ENCODE results near the gene SEMA5A.

The SEMA5A gene

GRCh38 chr5:9118852-9119251 lies 427.0 kb downstream of the SEMA5A start:
- no peaks in the 10 kb centered on the region for H3K27me3 ChIP-seq (ENCODE audit: insufficient read depth, poor library complexity, severe bottlenecking)
- no peak overlapping the region for H3K27ac ChIP-seq (replicated peaks)
- DNase-seq (ENCODE audit: low read depth in 1 of 2, low spot score in 1 of 2): no peak
- TF ChIP-seq POLR2AphosphoS5 (IDR thresholded peaks at IDR 0.05; ENCODE audit: low read depth) (no peak), SPI1 (IDR thresholded peaks at IDR 0.05; ENCODE audit: borderline replicate concordance, low read depth) (no peak), GABPA (IDR thresholded peaks at IDR 0.05; ENCODE audit: low read depth) (no peak)
- TF ChIP-seq, protein P1, sequence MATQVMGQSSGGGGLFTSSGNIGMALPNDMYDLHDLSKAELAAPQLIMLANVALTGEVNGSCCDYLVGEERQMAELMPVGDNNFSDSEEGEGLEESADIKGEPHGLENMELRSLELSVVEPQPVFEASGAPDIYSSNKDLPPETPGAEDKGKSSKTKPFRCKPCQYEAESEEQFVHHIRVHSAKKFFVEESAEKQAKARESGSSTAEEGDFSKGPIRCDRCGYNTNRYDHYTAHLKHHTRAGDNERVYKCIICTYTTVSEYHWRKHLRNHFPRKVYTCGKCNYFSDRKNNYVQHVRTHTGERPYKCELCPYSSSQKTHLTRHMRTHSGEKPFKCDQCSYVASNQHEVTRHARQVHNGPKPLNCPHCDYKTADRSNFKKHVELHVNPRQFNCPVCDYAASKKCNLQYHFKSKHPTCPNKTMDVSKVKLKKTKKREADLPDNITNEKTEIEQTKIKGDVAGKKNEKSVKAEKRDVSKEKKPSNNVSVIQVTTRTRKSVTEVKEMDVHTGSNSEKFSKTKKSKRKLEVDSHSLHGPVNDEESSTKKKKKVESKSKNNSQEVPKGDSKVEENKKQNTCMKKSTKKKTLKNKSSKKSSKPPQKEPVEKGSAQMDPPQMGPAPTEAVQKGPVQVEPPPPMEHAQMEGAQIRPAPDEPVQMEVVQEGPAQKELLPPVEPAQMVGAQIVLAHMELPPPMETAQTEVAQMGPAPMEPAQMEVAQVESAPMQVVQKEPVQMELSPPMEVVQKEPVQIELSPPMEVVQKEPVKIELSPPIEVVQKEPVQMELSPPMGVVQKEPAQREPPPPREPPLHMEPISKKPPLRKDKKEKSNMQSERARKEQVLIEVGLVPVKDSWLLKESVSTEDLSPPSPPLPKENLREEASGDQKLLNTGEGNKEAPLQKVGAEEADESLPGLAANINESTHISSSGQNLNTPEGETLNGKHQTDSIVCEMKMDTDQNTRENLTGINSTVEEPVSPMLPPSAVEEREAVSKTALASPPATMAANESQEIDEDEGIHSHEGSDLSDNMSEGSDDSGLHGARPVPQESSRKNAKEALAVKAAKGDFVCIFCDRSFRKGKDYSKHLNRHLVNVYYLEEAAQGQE (IDR thresholded peaks at IDR 0.05; ENCODE audit: insufficient replicate concordance, low read depth): no peak
- TF ChIP-seq, protein P2, sequence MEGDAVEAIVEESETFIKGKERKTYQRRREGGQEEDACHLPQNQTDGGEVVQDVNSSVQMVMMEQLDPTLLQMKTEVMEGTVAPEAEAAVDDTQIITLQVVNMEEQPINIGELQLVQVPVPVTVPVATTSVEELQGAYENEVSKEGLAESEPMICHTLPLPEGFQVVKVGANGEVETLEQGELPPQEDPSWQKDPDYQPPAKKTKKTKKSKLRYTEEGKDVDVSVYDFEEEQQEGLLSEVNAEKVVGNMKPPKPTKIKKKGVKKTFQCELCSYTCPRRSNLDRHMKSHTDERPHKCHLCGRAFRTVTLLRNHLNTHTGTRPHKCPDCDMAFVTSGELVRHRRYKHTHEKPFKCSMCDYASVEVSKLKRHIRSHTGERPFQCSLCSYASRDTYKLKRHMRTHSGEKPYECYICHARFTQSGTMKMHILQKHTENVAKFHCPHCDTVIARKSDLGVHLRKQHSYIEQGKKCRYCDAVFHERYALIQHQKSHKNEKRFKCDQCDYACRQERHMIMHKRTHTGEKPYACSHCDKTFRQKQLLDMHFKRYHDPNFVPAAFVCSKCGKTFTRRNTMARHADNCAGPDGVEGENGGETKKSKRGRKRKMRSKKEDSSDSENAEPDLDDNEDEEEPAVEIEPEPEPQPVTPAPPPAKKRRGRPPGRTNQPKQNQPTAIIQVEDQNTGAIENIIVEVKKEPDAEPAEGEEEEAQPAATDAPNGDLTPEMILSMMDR (IDR thresholded peaks at IDR 0.05; ENCODE audit: insufficient read depth, low read length): no peak
- no peak overlapping the region for H3K4me3 ChIP-seq (replicated peaks; ENCODE audit: insufficient read depth, low read length)

- TF ChIP-seq, protein P1 (IDR thresholded peaks at IDR 0.05; ENCODE audit: insufficient replicate concordance, low read depth): no peak
- TF ChIP-seq, protein P2 (IDR thresholded peaks at IDR 0.05; ENCODE audit: insufficient read depth, low read length): no peak
- TF ChIP-seq POLR2AphosphoS5 (IDR thresholded peaks at IDR 0.05; ENCODE audit: low read depth): no peak
- no peaks in the 10 kb centered on the region for H3K27me3 ChIP-seq (ENCODE audit: insufficient read depth, poor library complexity, severe bottlenecking)
- H3K27ac ChIP-seq (replicated peaks): no peak overlapping the region
- H3K4me3 ChIP-seq (replicated peaks; ENCODE audit: insufficient read depth, low read length): no peak overlapping the region
- no peak for DNase-seq (ENCODE audit: low read depth in 1 of 2, low spot score in 1 of 2)
Observed at GRCh38 chr5:9115093-9115492, 430.8 kb downstream of the SEMA5A start.

- TF ChIP-seq, protein P1 (IDR thresholded peaks at IDR 0.05; ENCODE audit: insufficient replicate concordance, low read depth): no peak
- TF ChIP-seq GABPA (IDR thresholded peaks at IDR 0.05; ENCODE audit: low read depth) (no peak), SPI1 (IDR thresholded peaks at IDR 0.05; ENCODE audit: borderline replicate concordance, low read depth) (no peak), POLR2AphosphoS5 (IDR thresholded peaks at IDR 0.05; ENCODE audit: low read depth) (no peak)
- TF ChIP-seq, protein P2 (IDR thresholded peaks at IDR 0.05; ENCODE audit: insufficient read depth, low read length): no peak
- DNase-seq (ENCODE audit: low read depth in 1 of 2, low spot score in 1 of 2): no peak
- no peak overlapping the region for H3K27ac ChIP-seq (replicated peaks)
- no peaks in the 10 kb centered on the region for H3K27me3 ChIP-seq (ENCODE audit: insufficient read depth, poor library complexity, severe bottlenecking)
- H3K4me3 ChIP-seq (replicated peaks; ENCODE audit: insufficient read depth, low read length): no peak overlapping the region
Observed at GRCh38 chr5:9112520-9113291, 433.2 kb downstream of the SEMA5A start.
